ENCODE measurements around the gene SLC17A3. TPM values are rescaled to one million over a fixed set of nuclear protein-coding genes. Genes with fewer than 3 reads are reported as not detected.

The SLC17A3 gene
- total and polyA plus RNA-seq, 2 experiments from 2014 or later, result 0.23 to 0.57 TPM

DNA sequence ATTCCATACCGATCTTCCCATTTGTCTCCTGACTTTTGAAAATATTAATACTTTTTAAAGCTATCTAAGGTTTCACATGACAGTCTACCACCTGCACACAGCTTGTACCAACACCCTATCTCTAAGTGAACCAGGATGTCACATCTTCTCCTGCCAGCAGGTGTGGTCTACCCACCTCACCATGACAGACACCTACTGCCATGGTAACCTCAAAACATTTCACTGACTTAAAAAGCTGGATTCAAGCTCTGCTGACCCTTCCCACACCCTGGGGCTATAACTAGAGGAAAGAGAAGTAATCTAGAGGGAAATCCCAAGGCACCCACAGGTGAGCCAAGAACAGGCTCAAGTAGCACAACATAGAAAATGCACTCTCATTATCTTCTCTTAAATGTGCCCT lies 1.2 kb downstream of the SLC17A3 start:
- Histone ChIP-seq H3K4me2 (no peak overlapping the region), H4K20me1 (ENCODE audit: insufficient read depth, poor library complexity, severe bottlenecking) (no peaks in the 10 kb centered on the region), H2AFZ (no peak overlapping the region), H3K4me1 (ENCODE audit: insufficient read depth) (no peaks in the 10 kb centered on the region), H3K27ac (no peak overlapping the region), H3K27me3 (no peaks in the 10 kb centered on the region), H3K9me2 (replicated peaks; ENCODE audit: insufficient read depth) (no peaks in the 10 kb centered on the region), H3K4me3 (no peak overlapping the region), H3K36me3 (replicated peaks; ENCODE audit: insufficient read depth, low read depth) (no peaks in the 10 kb centered on the region), H3K79me2 (no peaks in the 10 kb centered on the region), H3K9me3 (ENCODE audit: low read depth) (no peaks in the 10 kb centered on the region)
- WGBS (ENCODE audit: low lambda C conversion rate, missing lambda C conversion rate), result 100% methylated on average over 1 of the region's 1 CpG
- no peak for DNase-seq (ENCODE audit: low spot score)
- no peak for TF ChIP-seq EZH2phosphoT487 (IDR thresholded peaks at IDR 0.05; ENCODE audit: low read depth, severe bottlenecking, unreplicated experiment)
- no peak for TF ChIP-seq EZH2 (IDR thresholded peaks at IDR 0.05; ENCODE audit: borderline replicate concordance)
- TF ChIP-seq, protein P1, sequence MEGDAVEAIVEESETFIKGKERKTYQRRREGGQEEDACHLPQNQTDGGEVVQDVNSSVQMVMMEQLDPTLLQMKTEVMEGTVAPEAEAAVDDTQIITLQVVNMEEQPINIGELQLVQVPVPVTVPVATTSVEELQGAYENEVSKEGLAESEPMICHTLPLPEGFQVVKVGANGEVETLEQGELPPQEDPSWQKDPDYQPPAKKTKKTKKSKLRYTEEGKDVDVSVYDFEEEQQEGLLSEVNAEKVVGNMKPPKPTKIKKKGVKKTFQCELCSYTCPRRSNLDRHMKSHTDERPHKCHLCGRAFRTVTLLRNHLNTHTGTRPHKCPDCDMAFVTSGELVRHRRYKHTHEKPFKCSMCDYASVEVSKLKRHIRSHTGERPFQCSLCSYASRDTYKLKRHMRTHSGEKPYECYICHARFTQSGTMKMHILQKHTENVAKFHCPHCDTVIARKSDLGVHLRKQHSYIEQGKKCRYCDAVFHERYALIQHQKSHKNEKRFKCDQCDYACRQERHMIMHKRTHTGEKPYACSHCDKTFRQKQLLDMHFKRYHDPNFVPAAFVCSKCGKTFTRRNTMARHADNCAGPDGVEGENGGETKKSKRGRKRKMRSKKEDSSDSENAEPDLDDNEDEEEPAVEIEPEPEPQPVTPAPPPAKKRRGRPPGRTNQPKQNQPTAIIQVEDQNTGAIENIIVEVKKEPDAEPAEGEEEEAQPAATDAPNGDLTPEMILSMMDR (IDR thresholded peaks at IDR 0.05; ENCODE audit: poor library complexity), result no peak

DNA sequence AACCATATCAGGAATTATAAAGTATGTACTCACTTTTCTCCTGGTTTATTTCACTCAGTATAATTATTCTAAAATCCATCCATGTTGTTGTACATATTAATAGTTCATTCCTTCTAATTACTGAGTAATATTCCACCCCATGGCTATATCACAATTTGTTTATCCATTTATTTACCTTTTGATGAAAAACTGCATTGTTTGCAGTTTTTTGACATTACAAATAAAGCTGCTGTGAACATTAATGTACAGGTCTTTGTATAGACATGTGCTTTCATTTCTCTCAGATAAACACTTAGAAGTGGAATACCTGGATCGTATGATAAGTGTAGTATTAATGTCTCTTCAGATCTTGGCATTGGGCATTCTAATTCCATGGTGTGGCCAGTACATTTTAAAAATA lies 4.2 kb downstream of the SLC17A3 start:
- no peaks in the 10 kb centered on the region for H3K9me3 ChIP-seq (ENCODE audit: low read depth)
- no peak for DNase-seq (ENCODE audit: low spot score)
- no peaks in the 10 kb centered on the region for H3K79me2 ChIP-seq
- WGBS (ENCODE audit: low lambda C conversion rate, missing lambda C conversion rate), result 97% methylated on average over 1 of the region's 1 CpG
- no peaks in the 10 kb centered on the region for H3K4me1 ChIP-seq (ENCODE audit: insufficient read depth)
- no peak overlapping the region for H3K4me3 ChIP-seq
- H3K27ac ChIP-seq, result no peak overlapping the region
- H3K36me3 ChIP-seq (replicated peaks; ENCODE audit: insufficient read depth, low read depth), result no peaks in the 10 kb centered on the region
- no peak overlapping the region for H3K4me2 ChIP-seq
- no peaks in the 10 kb centered on the region for H3K9me2 ChIP-seq (replicated peaks; ENCODE audit: insufficient read depth)
- no peaks in the 10 kb centered on the region for H3K27me3 ChIP-seq
- no peak overlapping the region for H2AFZ ChIP-seq
- TF ChIP-seq EZH2phosphoT487 (IDR thresholded peaks at IDR 0.05; ENCODE audit: low read depth, severe bottlenecking, unreplicated experiment), result no peak
- no peak for TF ChIP-seq EZH2 (IDR thresholded peaks at IDR 0.05; ENCODE audit: borderline replicate concordance)
- TF ChIP-seq, protein P1 (IDR thresholded peaks at IDR 0.05; ENCODE audit: poor library complexity), result no peak
- no peaks in the 10 kb centered on the region for H4K20me1 ChIP-seq (ENCODE audit: insufficient read depth, poor library complexity, severe bottlenecking)

DNA sequence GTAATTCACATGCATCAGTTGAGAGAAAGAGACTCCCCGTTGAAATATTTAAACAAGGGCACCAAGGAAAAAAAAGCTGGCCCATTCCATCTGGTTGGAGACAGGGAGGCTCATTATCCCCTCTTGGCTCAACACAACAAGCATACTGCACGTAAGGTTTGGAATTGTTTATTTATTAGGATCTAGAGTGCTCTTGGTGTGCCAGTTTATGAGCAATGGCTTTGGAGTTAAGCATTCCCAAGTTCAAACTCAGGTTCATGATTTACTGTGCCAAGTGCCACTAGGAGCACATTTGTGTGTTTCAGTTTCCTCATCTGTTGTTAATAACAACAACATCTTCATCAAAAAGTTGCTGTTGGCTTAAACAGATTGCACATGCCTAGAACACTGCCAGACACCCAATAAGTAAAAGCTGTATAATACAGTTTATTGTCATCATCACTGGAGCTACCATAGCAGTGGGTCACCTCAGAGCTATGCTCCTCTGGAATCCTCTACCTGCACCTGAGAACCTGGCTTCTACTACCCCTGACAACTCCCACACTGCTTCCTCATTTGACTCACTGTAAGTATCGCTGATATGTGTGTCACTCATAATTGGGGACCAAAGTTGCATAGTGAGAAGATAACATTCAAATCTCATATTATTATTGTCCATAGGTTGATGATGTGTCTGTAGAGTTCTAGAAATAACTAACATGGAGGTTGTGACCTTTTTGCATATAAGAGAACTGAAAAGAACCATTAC lies 5.4 kb downstream of the SLC17A3 start:
- H3K9me2 ChIP-seq (replicated peaks; ENCODE audit: insufficient read depth), result no peaks in the 10 kb centered on the region
- no peak for DNase-seq (ENCODE audit: low spot score)
- H3K4me1 ChIP-seq (ENCODE audit: insufficient read depth), result no peaks in the 10 kb centered on the region
- no peaks in the 10 kb centered on the region for H3K27me3 ChIP-seq
- H3K79me2 ChIP-seq, result no peaks in the 10 kb centered on the region
- no peak overlapping the region for H3K27ac ChIP-seq
- WGBS (ENCODE audit: low lambda C conversion rate, missing lambda C conversion rate), result 77% methylated on average over 3 of the region's 3 CpGs
- no peak overlapping the region for H3K4me3 ChIP-seq
- H4K20me1 ChIP-seq (ENCODE audit: insufficient read depth, poor library complexity, severe bottlenecking), result no peaks in the 10 kb centered on the region
- no peaks in the 10 kb centered on the region for H3K36me3 ChIP-seq (replicated peaks; ENCODE audit: insufficient read depth, low read depth)
- H3K9me3 ChIP-seq (ENCODE audit: low read depth), result no peaks in the 10 kb centered on the region
- H3K4me2 ChIP-seq, result no peak overlapping the region
- H2AFZ ChIP-seq, result no peak overlapping the region
- no peak for TF ChIP-seq EZH2phosphoT487 (IDR thresholded peaks at IDR 0.05; ENCODE audit: low read depth, severe bottlenecking, unreplicated experiment)
- TF ChIP-seq EZH2 (IDR thresholded peaks at IDR 0.05; ENCODE audit: borderline replicate concordance), result no peak
- TF ChIP-seq, protein P1 (IDR thresholded peaks at IDR 0.05; ENCODE audit: poor library complexity), result no peak
